Right renal pelvis (tissue), 4 donors: ENCODE results near the gene CAV1. TPM values are rescaled to one million over a fixed set of nuclear protein-coding genes. Genes with fewer than 3 reads are reported as not detected.

Source experiments
- DNase-seq, 4 donors: peaks; one replicate each; pipeline ENCODE4 v3.0.0-alpha.2; 2013; ENCODE audit warnings: low read depth in 4 of 4, low spot score in 3 of 4, missing footprints in 1 of 4
- polyA plus RNA-seq, 4 donors: library from polyadenylated mRNA; unstranded; fragments of 120-200 nt; gene quantifications; one replicate each; pipeline ENCODE4 v1.2.1, GENCODE V29; 2013; ENCODE audit not compliant: insufficient read length in 4 of 4

CAV1 gene
- polyA plus RNA-seq, 4 donors: 26.3 to 38.4 (median 34.0) TPM

DNA sequence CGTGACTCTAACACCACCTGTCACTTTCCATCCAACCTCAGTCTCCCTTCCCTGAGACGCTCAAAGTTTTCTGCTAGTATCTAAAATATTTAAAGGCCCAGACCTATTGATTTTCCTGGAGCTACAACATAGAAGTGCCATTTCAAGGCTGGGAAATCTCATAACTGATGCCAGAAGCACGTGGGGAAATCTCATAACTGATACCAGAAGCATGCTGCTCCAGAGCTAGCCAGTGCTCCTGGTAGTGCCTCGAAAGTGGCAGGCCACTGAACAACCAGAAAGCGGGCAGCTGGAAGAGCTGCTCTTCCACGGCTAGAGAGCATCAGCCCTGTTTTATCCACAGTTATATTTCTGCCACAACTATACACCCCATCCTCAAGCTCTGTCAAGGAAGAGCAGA is 72.5 kb downstream of the CAV1 start:
- DNase-seq: no peak

DNA sequence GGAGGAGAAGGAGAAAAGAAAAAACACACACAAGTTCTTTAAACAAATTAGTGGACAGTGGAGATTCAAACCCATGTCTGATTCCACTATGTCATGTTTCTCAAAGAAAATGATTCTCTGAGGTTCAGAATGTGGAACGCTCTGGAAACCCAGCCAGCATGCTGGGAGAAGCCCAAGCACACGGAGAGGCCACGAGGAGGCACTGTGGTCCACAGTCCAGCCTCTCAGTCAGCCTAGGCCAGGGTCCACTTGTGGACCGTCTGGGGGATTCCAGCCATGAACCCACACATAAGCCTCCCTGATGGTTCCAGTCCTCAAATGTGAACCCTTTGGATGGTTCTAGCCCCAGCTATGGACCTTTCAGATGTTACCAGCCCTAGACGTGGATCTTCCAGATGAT is 73.4 kb downstream of the CAV1 start:
- no peak for DNase-seq

DNA sequence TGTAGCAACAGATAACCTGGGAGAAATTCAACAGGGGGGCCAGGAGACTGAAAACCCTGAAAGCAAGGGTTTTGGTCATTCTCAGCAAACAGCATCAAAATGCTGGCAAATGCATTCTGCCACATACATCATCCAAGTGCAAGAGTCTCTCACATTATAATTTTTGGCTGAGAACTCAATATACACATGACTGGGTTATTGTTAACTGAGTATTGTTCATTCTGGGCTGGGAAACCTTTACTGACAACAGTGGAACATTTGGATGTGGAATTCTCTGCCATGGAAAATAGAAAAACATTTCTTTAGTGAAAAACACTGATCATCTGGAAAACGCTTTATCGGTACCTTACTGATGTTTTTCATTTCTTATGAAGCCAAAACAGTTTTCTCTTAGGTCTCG is 74.0 kb downstream of the CAV1 start:
- no peak for DNase-seq

DNA sequence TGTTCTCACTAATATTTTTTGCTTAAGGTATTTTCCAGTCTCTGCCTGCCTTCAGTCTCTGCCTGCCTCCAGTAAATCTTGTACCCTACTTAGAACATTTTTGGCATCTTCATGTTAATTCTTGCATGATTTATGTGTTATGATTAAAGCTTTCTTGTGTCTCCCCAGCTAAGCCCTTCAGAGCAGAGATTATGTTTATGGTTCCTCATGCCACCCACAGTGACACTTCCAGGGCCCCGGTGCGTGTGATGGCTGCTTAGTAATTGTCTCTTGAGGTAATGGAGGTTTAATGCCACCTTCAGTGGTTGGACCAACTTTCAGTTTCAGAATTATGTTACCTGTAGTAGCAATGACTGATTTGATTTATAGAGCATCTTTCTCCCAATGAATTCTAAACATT is 76.6 kb downstream of the CAV1 start:
- no peak for DNase-seq

DNA sequence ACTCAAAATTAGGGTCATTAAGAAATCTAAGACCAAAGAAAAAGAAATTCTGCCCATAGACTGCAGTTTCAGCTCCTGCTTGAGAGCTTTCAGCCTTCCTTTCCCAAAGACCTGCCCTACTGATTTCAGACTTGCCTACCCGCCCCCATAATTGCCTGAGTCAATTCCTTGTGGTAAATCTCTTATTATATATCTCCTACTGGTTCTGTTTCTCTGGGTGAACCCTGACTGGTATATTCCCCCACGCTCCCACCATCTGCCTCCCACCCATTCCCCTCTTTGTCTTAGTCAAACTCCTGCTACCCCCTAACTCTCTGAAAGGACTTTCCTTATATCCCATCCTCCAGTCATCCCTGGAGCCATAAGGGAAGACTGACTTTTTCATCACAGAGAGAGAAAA is 82.5 kb downstream of the CAV1 start:
- DNase-seq: no peak

DNA sequence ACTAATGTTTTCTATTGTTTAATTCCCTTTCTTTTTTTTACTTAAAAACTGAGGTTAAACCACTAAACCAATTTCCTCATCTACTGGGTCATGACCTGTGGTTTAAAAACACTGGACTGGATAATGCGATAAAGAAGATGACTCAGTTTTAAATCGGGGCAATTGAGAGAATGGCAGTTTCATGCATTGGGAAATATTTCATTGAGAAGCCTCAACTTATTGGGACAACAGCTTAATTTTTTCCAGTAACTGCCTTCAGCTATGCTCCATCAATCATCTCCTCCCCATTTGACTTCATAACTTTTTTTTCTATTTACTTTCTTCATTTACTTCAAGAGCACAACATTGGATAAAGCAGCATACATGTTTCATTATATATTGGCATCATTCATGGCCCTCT is 85.4 kb downstream of the CAV1 start:
- DNase-seq: no peak

DNA sequence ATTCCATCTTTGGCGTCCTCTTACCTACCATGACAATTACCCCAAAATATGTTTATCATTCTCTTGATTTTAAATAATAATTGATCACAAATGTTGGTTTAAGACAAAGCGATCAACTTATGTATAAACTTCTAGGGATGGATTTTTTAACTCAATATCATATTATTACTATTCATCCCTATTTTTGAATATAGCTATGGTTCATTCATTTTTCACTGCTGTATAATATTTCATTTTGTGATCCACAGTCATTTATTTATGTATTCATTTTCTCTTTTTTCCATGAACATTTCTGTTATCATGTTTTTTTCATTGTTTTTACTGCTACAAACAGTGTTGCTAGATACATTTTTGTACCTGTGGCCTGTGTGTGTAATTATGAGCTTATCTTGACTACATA is 85.9 kb downstream of the CAV1 start:
- DNase-seq: no peak

Other genes with a start within 250 kb of the CAV1 start
- 10 to 100 TPM; 27.4 to 41.8 (median 31.6) TPM for gene CAV2, start 25.3 kb upstream of the CAV1 start, polyA plus RNA-seq
- gene MET, start 147.2 kb downstream of the CAV1 start, polyA plus RNA-seq: 10 to 100 TPM; 40.9 to 49.2 (median 46.4) TPM